ENCODE results near the gene BRD7. TPM values are rescaled to one million over a fixed set of nuclear protein-coding genes. Genes with fewer than 3 reads are reported as not detected.

Gene BRD7
- polyA plus RNA-seq, 2 of the 4 experiments (the other 2 are of a cell fraction), result 60.4 to 94.5 TPM

DNA sequence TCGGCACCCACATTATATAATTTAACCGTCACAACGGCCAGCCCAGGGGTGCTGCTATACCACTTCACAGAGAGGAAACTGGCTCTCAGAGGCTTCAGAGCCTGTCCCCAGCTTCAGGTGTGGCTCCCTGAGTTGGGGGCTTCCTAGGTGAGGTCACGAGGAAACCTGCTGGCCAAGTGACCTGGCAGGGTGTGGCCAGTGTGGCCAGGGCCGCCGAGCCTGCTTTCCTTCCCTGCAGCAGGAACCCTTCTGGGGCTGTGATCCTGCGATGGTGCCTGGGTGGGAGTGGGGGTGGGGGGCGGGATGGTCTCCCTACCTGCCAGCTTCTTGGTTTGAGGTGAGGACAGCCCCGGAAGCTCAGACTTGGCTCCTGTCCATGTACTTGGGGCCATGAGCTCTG is 62.5 kb downstream of the BRD7 start (continued):
- TF ChIP-seq RAD21 (conservative IDR thresholded peaks at IDR 0.05 in 1 of 2, IDR thresholded peaks at IDR 0.05 in 1 of 2) (no peak), MYC (IDR thresholded peaks at IDR 0.05; ENCODE audit: borderline replicate concordance, low read length) (no peak), RCOR1 (IDR thresholded peaks at IDR 0.05; ENCODE audit: low read depth, low read length) (no peak)

DNA sequence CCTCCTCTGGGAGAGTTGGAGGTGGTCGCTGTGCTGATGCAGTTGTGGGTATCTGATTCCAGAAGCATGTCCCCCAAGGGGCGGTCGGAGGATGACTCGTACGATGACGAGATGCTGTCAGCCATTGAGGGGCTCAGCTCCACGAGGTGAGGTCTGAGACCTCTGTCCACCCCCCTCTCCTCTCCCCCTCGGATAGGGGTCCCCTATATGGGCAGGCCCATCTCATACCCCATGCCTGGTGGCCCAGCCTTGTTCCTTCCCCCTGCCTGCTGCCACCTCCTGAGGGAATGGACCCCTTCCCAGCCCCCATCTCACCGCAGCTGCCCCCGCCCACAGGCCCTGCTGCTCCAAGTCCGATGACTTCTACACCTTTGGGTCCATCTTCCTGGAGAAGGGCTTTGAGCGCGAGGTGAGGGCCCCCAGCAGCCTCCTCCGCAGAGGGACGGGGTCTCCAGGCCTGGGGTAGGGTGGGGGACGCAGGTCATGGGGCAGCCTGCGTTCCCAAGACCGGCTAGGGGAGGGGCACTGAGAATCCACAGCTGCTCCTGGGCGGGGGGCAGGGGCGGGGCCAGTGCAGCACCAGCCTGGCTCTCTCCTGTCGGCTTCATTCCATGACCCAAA is 63.2 kb downstream of the BRD7 start:
- Histone ChIP-seq H3K4me2 (no peak overlapping the region), H3K4me1 (peaks cover 24% of the 10 kb centered on the region), H3K27ac (no peak overlapping the region), H3K4me3 (no peak overlapping the region), H3K9me3 (no peaks in the 10 kb centered on the region)
- 90% methylated on average over 11 of the region's 21 CpGs for WGBS (ENCODE audit: missing lambda C conversion rate)
- no peak for FAIRE-seq
- TF ChIP-seq GATA3 (IDR thresholded peaks at IDR 0.05; ENCODE audit: borderline replicate concordance), result no peak
- ChIA-PET CTCF (interaction anchor here (1.5 kb wide), 1 partner anchor 95 kb away, joined by 4 read pairs; no protein-coding TSS in a partner anchor), POLR2A (no interaction called here)
- DNase-seq (ENCODE audit: low read depth in 1 of 2, low spot score in 1 of 2), result no peak
- ATAC-seq, result no peak

DNA sequence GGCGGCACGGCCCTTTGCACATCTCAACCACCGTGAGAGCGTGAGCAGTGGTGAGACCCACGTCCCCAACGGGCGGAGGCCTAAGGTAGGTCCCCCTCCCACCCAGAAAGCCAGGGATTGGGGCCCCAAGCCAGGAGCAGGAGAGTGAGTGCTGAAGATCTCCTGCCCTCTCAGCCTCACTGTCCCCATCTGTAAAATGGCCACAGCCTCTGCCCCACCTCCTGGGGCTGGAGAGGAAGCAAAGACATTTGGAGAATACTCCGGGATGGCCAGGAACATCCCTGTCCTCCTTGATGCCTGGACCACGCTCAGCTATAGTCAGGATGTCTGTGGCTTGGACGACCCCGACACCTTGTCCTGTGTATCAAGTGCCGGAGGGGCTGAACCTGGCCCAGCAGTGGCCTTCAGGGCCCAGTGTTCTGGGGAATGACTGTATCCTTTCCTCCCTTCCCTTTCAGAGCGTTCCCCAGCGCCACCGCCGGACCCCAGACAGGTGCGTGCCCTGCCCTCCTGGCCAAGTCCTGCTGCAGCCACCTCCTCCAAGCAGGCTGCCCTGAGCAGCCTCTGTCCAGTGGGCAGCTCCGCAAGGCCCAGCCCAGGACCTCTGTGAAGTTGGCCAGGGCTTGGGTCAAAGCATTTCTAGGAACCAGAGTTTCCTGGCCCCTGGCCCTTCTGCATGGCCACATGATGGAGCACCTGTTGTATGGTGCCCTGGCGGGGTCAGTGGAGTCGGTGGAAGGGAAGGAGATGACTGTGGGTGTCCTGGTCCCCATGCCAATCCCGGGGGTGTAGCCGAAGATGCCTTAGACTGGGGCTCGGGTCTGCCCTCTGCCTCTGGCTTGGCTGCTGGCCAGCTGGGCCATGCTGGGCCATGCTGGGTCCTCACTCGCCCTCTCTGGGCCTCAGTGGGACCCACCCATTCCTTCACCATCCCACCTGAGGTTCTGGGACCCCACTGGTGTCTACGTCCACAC is 64.0 kb downstream of the BRD7 start:
- POLR2A ChIA-PET, result no interaction called here
- WGBS (ENCODE audit: missing lambda C conversion rate), result 93% methylated on average over 22 of the region's 25 CpGs
- Histone ChIP-seq H3K4me2 (no peak overlapping the region), H3K4me3 (no peak overlapping the region), H3K27ac (no peak overlapping the region), H3K9me3 (no peaks in the 10 kb centered on the region), H3K4me1 (peaks cover 24% of the 10 kb centered on the region)
- CTCF ChIA-PET, result no interaction called here
- TF ChIP-seq NFE2L2 (conservative IDR thresholded peaks at IDR 0.05; ENCODE audit: low read length) (no peak), CHD2 (IDR thresholded peaks at IDR 0.05; ENCODE audit: low read length, partially characterized antibody) (no peak), SREBF2 (IDR thresholded peaks at IDR 0.05) (no peak), ZFP36 (IDR thresholded peaks at IDR 0.05; ENCODE audit: borderline replicate concordance, partially characterized antibody) (no peak), ZC3H11A (IDR thresholded peaks at IDR 0.05) (no peak), GATA3 (IDR thresholded peaks at IDR 0.05; ENCODE audit: borderline replicate concordance) (no peak), RNF2 (IDR thresholded peaks at IDR 0.05; ENCODE audit: borderline replicate concordance, low read depth) (no peak), POLR2A (IDR thresholded peaks at IDR 0.05; ENCODE audit: low read length) (no peak), FOSL2 (IDR thresholded peaks at IDR 0.05) (no peak), FOSL2 (CRISPR knock-in tag; IDR thresholded peaks at IDR 0.05) (no peak), JUNB (IDR thresholded peaks at IDR 0.05) (no peak), CBX2 (IDR thresholded peaks at IDR 0.05; ENCODE audit: borderline replicate concordance, low read depth) (no peak), CEBPB (IDR thresholded peaks at IDR 0.05) (no peak)
- TF ChIP-seq, protein P1, sequence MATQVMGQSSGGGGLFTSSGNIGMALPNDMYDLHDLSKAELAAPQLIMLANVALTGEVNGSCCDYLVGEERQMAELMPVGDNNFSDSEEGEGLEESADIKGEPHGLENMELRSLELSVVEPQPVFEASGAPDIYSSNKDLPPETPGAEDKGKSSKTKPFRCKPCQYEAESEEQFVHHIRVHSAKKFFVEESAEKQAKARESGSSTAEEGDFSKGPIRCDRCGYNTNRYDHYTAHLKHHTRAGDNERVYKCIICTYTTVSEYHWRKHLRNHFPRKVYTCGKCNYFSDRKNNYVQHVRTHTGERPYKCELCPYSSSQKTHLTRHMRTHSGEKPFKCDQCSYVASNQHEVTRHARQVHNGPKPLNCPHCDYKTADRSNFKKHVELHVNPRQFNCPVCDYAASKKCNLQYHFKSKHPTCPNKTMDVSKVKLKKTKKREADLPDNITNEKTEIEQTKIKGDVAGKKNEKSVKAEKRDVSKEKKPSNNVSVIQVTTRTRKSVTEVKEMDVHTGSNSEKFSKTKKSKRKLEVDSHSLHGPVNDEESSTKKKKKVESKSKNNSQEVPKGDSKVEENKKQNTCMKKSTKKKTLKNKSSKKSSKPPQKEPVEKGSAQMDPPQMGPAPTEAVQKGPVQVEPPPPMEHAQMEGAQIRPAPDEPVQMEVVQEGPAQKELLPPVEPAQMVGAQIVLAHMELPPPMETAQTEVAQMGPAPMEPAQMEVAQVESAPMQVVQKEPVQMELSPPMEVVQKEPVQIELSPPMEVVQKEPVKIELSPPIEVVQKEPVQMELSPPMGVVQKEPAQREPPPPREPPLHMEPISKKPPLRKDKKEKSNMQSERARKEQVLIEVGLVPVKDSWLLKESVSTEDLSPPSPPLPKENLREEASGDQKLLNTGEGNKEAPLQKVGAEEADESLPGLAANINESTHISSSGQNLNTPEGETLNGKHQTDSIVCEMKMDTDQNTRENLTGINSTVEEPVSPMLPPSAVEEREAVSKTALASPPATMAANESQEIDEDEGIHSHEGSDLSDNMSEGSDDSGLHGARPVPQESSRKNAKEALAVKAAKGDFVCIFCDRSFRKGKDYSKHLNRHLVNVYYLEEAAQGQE (IDR thresholded peaks at IDR 0.05), result no peak
- TF ChIP-seq, protein P2, sequence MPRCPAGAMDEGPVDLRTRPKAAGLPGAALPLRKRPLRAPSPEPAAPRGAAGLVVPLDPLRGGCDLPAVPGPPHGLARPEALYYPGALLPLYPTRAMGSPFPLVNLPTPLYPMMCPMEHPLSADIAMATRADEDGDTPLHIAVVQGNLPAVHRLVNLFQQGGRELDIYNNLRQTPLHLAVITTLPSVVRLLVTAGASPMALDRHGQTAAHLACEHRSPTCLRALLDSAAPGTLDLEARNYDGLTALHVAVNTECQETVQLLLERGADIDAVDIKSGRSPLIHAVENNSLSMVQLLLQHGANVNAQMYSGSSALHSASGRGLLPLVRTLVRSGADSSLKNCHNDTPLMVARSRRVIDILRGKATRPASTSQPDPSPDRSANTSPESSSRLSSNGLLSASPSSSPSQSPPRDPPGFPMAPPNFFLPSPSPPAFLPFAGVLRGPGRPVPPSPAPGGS (IDR thresholded peaks at IDR 0.05), result no peak
- TF ChIP-seq, protein P3, sequence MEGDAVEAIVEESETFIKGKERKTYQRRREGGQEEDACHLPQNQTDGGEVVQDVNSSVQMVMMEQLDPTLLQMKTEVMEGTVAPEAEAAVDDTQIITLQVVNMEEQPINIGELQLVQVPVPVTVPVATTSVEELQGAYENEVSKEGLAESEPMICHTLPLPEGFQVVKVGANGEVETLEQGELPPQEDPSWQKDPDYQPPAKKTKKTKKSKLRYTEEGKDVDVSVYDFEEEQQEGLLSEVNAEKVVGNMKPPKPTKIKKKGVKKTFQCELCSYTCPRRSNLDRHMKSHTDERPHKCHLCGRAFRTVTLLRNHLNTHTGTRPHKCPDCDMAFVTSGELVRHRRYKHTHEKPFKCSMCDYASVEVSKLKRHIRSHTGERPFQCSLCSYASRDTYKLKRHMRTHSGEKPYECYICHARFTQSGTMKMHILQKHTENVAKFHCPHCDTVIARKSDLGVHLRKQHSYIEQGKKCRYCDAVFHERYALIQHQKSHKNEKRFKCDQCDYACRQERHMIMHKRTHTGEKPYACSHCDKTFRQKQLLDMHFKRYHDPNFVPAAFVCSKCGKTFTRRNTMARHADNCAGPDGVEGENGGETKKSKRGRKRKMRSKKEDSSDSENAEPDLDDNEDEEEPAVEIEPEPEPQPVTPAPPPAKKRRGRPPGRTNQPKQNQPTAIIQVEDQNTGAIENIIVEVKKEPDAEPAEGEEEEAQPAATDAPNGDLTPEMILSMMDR (IDR thresholded peaks at IDR 0.05), result no peak
- no peak for FAIRE-seq
- no peak for ATAC-seq
- DNase-seq (ENCODE audit: low read depth in 1 of 2, low spot score in 1 of 2), result no peak

Data from A549 (cell line).